IMR-90 (cell line): Measurements from ENCODE around the gene TTC9. TPM values are rescaled to one million over a fixed set of nuclear protein-coding genes. Genes with fewer than 3 reads are reported as not detected.

Source experiments
- ATAC-seq: fragments of 200-7000 bp; cut with Tn5 transposase; 2 replicates; pipeline ENCODE4 v1.9.1; 2020; ENCODE audit warnings: low read depth, mild to moderate bottlenecking, moderate library complexity
- BruUV-seq: library from RNA; stranded (reverse); fragments of 400-500 nt; replicated peaks from 2 replicates; lab custom pipeline; 2021; lab: Mats Ljungman, UMichigan
- CTCF ChIA-PET: fragments of 300-600 bp; formaldehyde crosslinking; extraction: SDS; loops from one replicate; lab custom pipeline; 2021; ENCODE audit warnings: antibody characterized with exemption; lab: Yijun Ruan, JAX
- POLR2A ChIA-PET: fragments of 300-600 bp; sonication (Branson Sonifier 250); formaldehyde crosslinking; loops from one replicate; lab custom pipeline; 2022; ENCODE audit warnings: antibody characterized with exemption; ENCODE audit not compliant: unreplicated experiment; lab: Charles Lee
- DNase-seq: peaks from one replicate; pipeline ENCODE4 v3.0.0; 2013
- H2AFZ ChIP-seq: replicated peaks from 2 replicates; pipeline ENCODE3; 2013; ENCODE audit warnings: low read length, mild to moderate bottlenecking; ENCODE audit not compliant: poor library complexity
- H2AK5ac ChIP-seq: 2 replicates; pipeline ENCODE4 v1.6.1; 2013; ENCODE audit warnings: low read depth, low read length, inconsistent platforms
- H2AK9ac ChIP-seq: replicated peaks from 2 replicates; pipeline ENCODE3; 2013; ENCODE audit warnings: mild to moderate bottlenecking, low read depth, low read length, moderate library complexity; ENCODE audit not compliant: poor library complexity
- H2BK120ac ChIP-seq: 2 replicates; pipeline ENCODE4 v1.6.1; 2013; ENCODE audit warnings: low read depth, low read length, inconsistent platforms
- H2BK15ac ChIP-seq: 3 replicates; pipeline ENCODE4 v1.6.1; 2013; ENCODE audit warnings: low read depth, low read length, inconsistent platforms
- H2BK20ac ChIP-seq: 2 replicates; pipeline ENCODE4 v1.6.1; 2013; ENCODE audit warnings: low read depth, mild to moderate bottlenecking, inconsistent platforms, low read length, moderate library complexity
- H2BK5ac ChIP-seq: 2 replicates; pipeline ENCODE4 v1.6.1; 2013; ENCODE audit warnings: mild to moderate bottlenecking, low read depth, low read length, inconsistent platforms; ENCODE audit not compliant: poor library complexity, severe bottlenecking
- H3K14ac ChIP-seq: replicated peaks from 2 replicates; pipeline ENCODE4 v1.6.1; 2013; ENCODE audit warnings: low read depth, low read length, inconsistent platforms
- H3K18ac ChIP-seq: 2 replicates; pipeline ENCODE4 v1.6.1; 2013; ENCODE audit warnings: low read depth, low read length, control low read depth
- H3K23ac ChIP-seq: 2 replicates; pipeline ENCODE4 v1.6.1; 2013; ENCODE audit warnings: low read depth, low read length, inconsistent platforms
- H3K27ac ChIP-seq: 2 replicates; pipeline ENCODE4 v1.5.1; 2013; ENCODE audit warnings: mild to moderate bottlenecking, control low read depth, low read length; ENCODE audit not compliant: insufficient read depth
- H3K27me3 ChIP-seq: 2 replicates; pipeline ENCODE4 v1.6.1; 2013; ENCODE audit warnings: low read length; ENCODE audit not compliant: control insufficient read depth, insufficient read depth
- H3K36me3 ChIP-seq: 2 replicates; pipeline ENCODE4 v1.6.1; 2013; ENCODE audit warnings: low read length, mixed read lengths; ENCODE audit not compliant: control insufficient read depth, insufficient read depth
- H3K4ac ChIP-seq: 2 replicates; pipeline ENCODE4 v1.6.1; 2013; ENCODE audit warnings: low read depth, low read length, inconsistent platforms
- H3K4me1 ChIP-seq: 2 replicates; pipeline ENCODE4 v1.6.1; 2013; ENCODE audit warnings: low read length, mixed read lengths; ENCODE audit not compliant: control insufficient read depth, insufficient read depth
- H3K4me2 ChIP-seq: 2 replicates; pipeline ENCODE4 v1.6.1; 2013; ENCODE audit warnings: low read depth, mild to moderate bottlenecking, control low read depth, low read length, moderate library complexity
- H3K4me3 ChIP-seq: 2 replicates; pipeline ENCODE4 v1.5.1; 2013; ENCODE audit warnings: low read depth, mild to moderate bottlenecking, control low read depth, low read length, moderate library complexity; ENCODE audit not compliant: insufficient read depth
- H3K56ac ChIP-seq: 2 replicates; pipeline ENCODE4 v1.6.1; 2013; ENCODE audit warnings: low read length, inconsistent platforms; ENCODE audit not compliant: insufficient read depth; ENCODE audit errors: extremely low read depth
- H3K79me1 ChIP-seq, 2 experiments: 2 replicates each; pipeline ENCODE4 v1.6.1; 2013; ENCODE audit warnings: low read length in 2 of 2, inconsistent platforms in 1 of 2, low read depth in 1 of 2
- H3K9ac ChIP-seq: 2 replicates; pipeline ENCODE4 v1.6.1; 2013; ENCODE audit warnings: low read depth, low read length, control low read depth
- H3K9me1 ChIP-seq: 2 replicates; pipeline ENCODE4 v1.6.1; 2013; ENCODE audit warnings: low read length, inconsistent platforms; ENCODE audit not compliant: insufficient read depth
- H3K9me3 ChIP-seq: 2 replicates; pipeline ENCODE4 v1.6.1; 2013; ENCODE audit warnings: low read length; ENCODE audit not compliant: control insufficient read depth, insufficient read depth
- H4K20me1 ChIP-seq: 2 replicates; pipeline ENCODE4 v1.6.1; 2013; ENCODE audit warnings: low read length, inconsistent platforms; ENCODE audit not compliant: insufficient read depth
- H4K5ac ChIP-seq: 2 replicates; pipeline ENCODE4 v1.6.1; 2013; ENCODE audit warnings: mild to moderate bottlenecking, low read depth, low read length, control low read depth
- H4K8ac ChIP-seq, 2 experiments: 2 replicates each; pipeline ENCODE4 v1.6.1; 2013; ENCODE audit warnings: low read depth in 2 of 2, low read length in 2 of 2, control low read depth in 1 of 2, inconsistent platforms in 1 of 2
- H4K91ac ChIP-seq: 2 replicates; pipeline ENCODE4 v1.6.1; 2013; ENCODE audit warnings: low read depth, low read length, inconsistent platforms; ENCODE audit not compliant: insufficient read depth
- CEBPB ChIP-seq: IDR thresholded peaks from 2 replicates; pipeline ENCODE4 v1.6.1; 2012; ENCODE audit warnings: low read depth, low read length, improper control_type of control experiment
- FOS ChIP-seq: fragments of 150-350 bp; IDR thresholded peaks from 2 replicates; pipeline ENCODE4 v1.6.1; 2016; ENCODE audit warnings: low read depth, low read length
- MAFK ChIP-seq: IDR thresholded peaks from 2 replicates; pipeline ENCODE4 v1.6.1; 2012; ENCODE audit warnings: low read depth, low read length, improper control_type of control experiment
- MAZ ChIP-seq: IDR thresholded peaks from 2 replicates; pipeline ENCODE4 v1.6.1; 2012; ENCODE audit warnings: low read depth, mild to moderate bottlenecking, low read length, improper control_type of control experiment, moderate library complexity, borderline replicate concordance
- MXI1 ChIP-seq: IDR thresholded peaks from 2 replicates; pipeline ENCODE4 v1.6.1; 2012; ENCODE audit warnings: low read depth, mild to moderate bottlenecking, low read length, moderate library complexity, borderline replicate concordance
- RAD21 ChIP-seq: IDR thresholded peaks from 2 replicates; pipeline ENCODE4 v1.6.1; 2012; ENCODE audit warnings: low read length, improper control_type of control experiment
- SMC3 ChIP-seq: fragments of 150-350 bp; IDR thresholded peaks from 2 replicates; pipeline ENCODE4 v1.6.1; 2016; ENCODE audit warnings: low read depth, mild to moderate bottlenecking, antibody characterized with exemption, low read length, moderate library complexity
- WGBS, 2 experiments: methylation state at CpG; one replicate each; pipeline versions ENCODE4 v1.1.5 to v1.1.7; 2013; ENCODE audit warnings: missing lambda C conversion rate in 2 of 2; ENCODE audit not compliant: insufficient read length in 1 of 2; ENCODE audit errors: extremely low coverage in 2 of 2; 5-methylcytosine and 5-hydroxymethylcytosine counted together
- dilution Hi-C: fragments of 300-500 bp; cut with HindIII; formaldehyde crosslinking; loops from one replicate; pipeline ENCODE4 v1.14.3; 2018; ENCODE audit warnings: low sequenced_read_pairs; ENCODE audit not compliant: unreplicated experiment
- in situ Hi-C: fragments of 300-500 bp; cut with MboI; formaldehyde crosslinking; loops from 3 replicates; pipeline ENCODE4 v1.14.3; 2019; ENCODE audit warnings: low sequenced_read_pairs, inconsistent platforms, mixed read lengths
- intact Hi-C: fragments of 100-400 bp; cut with micrococcal nuclease; formaldehyde crosslinking; loops from 2 replicates; pipeline ENCODE4 v1.10.0; 2022
- polyA plus RNA-seq, 3 experiments: library from polyadenylated mRNA; depleted of rRNA; stranded (reverse); fragments of >200 nt; gene quantifications; 2 replicates each; pipeline ENCODE4 v1.2.3, GENCODE V29; 2012; ENCODE audit warnings: low replicate concordance in 1 of 3
- total RNA-seq: library from RNA; depleted of rRNA; stranded (reverse); fragments of >200 nt; gene quantifications from 2 replicates; pipeline ENCODE4 v1.2.3, GENCODE V29; 2012

The TTC9 gene
- total and polyA plus RNA-seq, 2 of the 4 experiments (the other 2 are of a cell fraction) = 0.02 TPM; not detected in 1

DNA sequence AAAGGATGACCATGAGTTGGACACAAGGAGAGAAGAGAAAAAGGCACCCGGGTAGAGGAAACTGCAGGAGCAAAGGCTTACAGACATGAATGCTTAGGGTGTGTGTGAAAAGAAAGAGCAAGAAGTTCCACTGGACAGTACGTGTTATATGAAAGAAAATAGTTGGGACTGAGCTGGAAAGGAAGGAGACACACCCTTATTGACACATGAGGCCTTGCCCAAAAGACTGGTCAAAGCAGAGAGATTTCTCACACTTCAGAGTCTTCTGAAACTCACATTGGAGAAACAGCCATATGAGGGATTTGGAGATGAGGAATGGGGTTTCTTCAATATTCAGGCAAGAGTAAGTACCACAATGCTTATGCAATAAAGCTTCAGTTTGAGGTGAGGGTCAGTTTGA lies 56.0 kb downstream of the TTC9 start:
- Histone ChIP-seq H2BK5ac (no peak overlapping the region), H3K4me3 (no peak overlapping the region), H3K36me3 (no peaks in the 10 kb centered on the region), H3K4ac (no peak overlapping the region), H3K23ac (no peak overlapping the region), H4K5ac (no peak overlapping the region), H3K18ac (no peak overlapping the region), H4K20me1 (no peaks in the 10 kb centered on the region), H3K4me1 (no peaks in the 10 kb centered on the region), H2AK9ac (no peak overlapping the region), H2AK5ac (no peak overlapping the region), H3K27me3 (peaks cover 5% of the 10 kb centered on the region), H4K8ac (no peak overlapping the region), H3K4me2 (no peak overlapping the region), H3K9me3 (no peaks in the 10 kb centered on the region), H3K9ac (no peak overlapping the region), H3K9me1 (no peaks in the 10 kb centered on the region), H3K79me1 (no peaks in the 10 kb centered on the region), H2BK15ac (no peak overlapping the region), H2BK20ac (no peak overlapping the region), H4K91ac (no peak overlapping the region), H3K56ac (no peak overlapping the region), H2BK120ac (no peak overlapping the region), H3K27ac (no peak overlapping the region), H2AFZ (no peak overlapping the region), H3K14ac (no peak overlapping the region)
- intact Hi-C loops = no loop called here
- TF ChIP-seq MAZ = no peak
- no peak for TF ChIP-seq FOS
- TF ChIP-seq RAD21 = no peak
- TF ChIP-seq MAFK = no peak
- no peak for TF ChIP-seq SMC3
- no peak for TF ChIP-seq MXI1
- no peak for TF ChIP-seq CEBPB
- dilution Hi-C loops = no loop called here
- in situ Hi-C loops = no loop called here
- CTCF ChIA-PET = no interaction called here
- ATAC-seq (no peak), DNase-seq (no peak)
- WGBS, 2 experiments = 100% methylated on average over 1 of the region's 2 CpGs; no CpG with 5 or more reads in 1 of the 2 experiments
- BruUV-seq = no TSS peak
- POLR2A ChIA-PET = no interaction called here
